AG20443 (cell line): ENCODE data around the gene PATE4.
"Not testable (repeated sequence)": the region's sequence is repeated elsewhere in the genome, so short reads cannot be mapped to it uniquely, and the experiment has no call there.

Experiments used
- DNase-seq: peaks from one replicate; pipeline ENCODE4 v3.0.0; 2012; ENCODE audit warnings: low spot score, mixed read lengths

PATE4 gene, protein sequence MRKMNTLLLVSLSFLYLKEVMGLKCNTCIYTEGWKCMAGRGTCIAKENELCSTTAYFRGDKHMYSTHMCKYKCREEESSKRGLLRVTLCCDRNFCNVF

GRCh38 chr11:125833016-125833415, at the start of gene PATE4:
TSS of gene PATE4 (plus strand) at chr11:125833316. CDS start at chr11:125833360, 44 bp downstream.
- DNase-seq, result no peak

DNA sequence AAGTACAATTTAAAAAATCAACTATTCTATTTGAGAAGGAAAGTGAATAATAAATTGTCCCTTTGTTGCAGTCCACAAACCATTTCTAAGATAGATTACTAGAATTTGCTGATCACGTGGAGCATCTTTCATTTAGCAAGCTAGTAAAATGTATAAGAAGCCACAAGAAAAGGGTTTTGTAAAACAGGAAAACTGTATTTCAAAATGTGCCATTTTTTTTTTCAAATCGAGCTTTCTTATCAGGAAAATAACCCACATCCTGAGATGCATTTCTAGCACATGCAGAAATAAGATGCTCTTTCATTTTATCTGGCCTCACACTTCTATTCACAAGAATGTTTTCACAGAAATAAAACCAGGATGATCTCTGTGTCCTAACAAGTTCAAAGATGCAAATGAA, 48.4 kb upstream of the PATE4 start:
- no peak for DNase-seq

DNA sequence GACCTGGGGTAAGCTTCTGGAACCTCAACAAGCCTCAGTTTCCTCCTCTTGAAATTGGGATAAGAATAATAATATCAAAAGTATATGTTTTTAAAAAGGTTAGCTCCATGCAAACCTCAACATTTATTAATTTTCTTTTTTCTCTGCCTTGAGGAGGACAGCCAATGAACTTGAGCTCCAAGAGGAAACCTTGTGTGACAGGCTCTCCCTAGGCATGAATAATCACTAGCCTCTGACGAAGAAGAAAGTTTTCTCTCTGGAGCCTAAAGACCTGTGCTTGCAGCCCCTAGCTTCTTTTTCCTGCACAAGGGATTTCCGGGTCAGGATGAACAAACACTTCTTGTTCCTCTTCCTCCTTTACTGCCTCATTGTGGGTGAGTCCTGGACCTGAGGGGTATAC, 45.3 kb upstream of the PATE4 start, which contains the start of gene PATE3:
Gene PATE3 (plus strand): TSS at position 301 of the 400 bp plus-strand sequence. CDS start 25 bp downstream, at position 326.
- DNase-seq, result no peak

DNA sequence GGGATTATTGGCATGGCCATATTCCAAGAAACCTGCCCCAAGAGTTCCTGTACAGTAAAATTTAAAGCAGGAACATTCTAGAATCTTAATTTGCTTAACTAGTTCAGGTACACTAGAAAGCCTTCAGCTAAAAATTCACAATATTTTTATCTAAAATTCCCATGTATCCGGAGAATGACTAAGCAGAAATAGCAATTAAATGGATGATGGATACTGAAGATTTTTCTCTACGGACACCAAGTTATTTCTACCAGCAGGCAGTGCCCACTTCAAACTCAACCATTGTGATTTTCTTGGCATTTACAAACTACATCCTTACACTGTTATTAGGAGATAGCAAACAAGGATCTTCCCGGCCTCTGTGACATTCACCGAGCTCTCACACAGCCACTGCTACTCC, 42.3 kb upstream of the PATE4 start:
- DNase-seq, result no peak

GRCh38 chr11:125797641-125798040, 35.5 kb upstream of the PATE4 start:
- DNase-seq, result no peak

GRCh38 chr11:125799808-125800207, 33.3 kb upstream of the PATE4 start:
- DNase-seq, result no peak

DNA sequence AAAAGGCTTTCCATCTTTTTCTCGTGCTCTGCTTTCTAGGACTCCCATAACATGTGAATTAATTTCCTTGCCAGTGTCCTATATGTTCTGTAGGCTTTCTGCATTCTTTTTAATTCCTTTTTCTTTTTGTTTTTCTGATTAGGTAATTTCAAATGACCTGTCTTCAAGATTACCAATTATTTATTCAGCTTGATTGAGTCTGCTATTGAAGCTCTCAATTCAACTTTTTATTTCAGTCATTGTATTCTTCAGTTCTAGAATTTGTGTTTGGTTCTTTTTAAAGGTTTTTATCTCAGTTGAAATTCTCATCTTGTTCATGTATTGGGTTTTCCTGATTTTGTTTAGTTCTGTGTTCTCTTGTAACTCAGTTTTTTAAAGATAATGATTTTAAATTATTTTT, 30.7 kb upstream of the PATE4 start:
- no peak for DNase-seq

GRCh38 chr11:125807909-125808308, 25.2 kb upstream of the PATE4 start:
- no peak for DNase-seq

DNA sequence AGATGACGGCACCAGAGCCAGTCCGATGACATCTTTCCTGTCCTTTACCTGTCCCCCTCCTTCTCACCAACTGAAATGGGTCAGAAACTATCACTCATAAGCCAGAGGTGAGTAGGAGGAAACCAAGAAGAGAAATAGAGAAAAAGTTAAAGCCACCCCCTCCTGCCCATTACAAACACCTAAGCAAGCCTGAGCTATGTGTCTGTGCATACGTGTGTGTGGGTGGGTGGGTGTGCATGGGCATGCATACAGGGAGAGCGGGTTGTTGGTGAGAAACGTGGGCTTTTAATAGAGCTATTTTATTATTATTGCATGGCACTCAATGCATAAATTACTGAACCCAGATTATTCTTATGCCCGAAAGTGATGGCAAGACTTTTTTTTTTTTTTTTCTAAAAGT, 2.6 kb downstream of the PATE4 start:
- DNase-seq, result no peak

DNA sequence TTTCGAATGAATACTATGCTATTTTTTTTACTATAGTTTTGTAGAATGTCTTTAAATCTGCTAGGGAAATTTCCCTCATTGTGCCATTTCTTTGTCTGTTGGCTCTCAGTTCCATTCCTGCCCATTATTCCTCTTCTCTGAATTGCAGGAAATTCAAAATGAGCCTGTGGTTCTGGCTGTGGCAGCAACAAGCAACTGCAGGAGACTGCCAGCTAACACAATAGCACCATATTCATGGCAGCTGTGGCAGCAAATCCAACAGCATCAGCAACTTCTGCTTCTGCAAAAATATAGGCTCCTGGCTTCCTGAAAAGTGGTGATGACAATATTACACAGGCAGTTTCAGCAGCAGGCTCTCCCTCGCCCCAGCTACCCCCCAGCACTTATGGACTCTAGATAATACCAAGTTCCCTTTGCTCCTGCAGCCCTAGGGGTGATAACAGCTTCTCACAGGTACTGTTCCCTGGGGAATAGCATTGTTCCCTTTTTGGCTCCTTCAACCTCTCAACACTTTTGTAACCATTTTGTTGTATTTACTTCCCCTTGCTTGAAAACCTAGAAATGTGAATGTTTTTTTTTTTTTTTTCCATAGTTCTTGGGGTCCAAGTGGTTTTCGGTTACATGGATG, 9.3 kb downstream of the PATE4 start:
- no peak for DNase-seq

- no peak for DNase-seq
Observed at GRCh38 chr11:125846188-125846587, 13.1 kb downstream of the PATE4 start.

GRCh38 chr11:125857670-125858069, 24.6 kb downstream of the PATE4 start:
- not testable (repeated sequence) for DNase-seq

DNA sequence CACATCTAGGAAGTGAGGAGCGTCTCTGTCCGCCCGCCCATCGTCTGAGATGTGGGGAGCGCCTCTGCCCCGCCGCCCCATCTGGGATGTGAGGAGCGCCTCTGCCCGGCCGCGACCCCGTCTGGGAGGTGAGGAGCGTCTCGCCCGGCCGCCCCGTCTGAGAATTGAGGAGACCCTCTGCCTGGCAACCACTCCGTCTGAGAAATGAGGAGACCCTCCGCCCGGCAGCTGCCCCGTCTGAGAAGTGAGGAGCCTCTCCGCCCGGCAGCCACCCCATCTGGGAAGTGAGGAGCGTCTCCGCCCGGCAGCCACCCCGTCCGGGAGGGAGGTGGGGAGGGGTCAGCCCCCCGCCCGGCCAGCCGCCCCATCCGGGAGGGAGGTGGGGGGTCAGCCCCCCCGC, 29.7 kb downstream of the PATE4 start:
- not testable (repeated sequence) for DNase-seq

GRCh38 chr11:125865354-125865753, 32.2 kb downstream of the PATE4 start:
- DNase-seq, result not testable (repeated sequence)

GRCh38 chr11:125869521-125869920, 36.4 kb downstream of the PATE4 start:
- no peak for DNase-seq

DNA sequence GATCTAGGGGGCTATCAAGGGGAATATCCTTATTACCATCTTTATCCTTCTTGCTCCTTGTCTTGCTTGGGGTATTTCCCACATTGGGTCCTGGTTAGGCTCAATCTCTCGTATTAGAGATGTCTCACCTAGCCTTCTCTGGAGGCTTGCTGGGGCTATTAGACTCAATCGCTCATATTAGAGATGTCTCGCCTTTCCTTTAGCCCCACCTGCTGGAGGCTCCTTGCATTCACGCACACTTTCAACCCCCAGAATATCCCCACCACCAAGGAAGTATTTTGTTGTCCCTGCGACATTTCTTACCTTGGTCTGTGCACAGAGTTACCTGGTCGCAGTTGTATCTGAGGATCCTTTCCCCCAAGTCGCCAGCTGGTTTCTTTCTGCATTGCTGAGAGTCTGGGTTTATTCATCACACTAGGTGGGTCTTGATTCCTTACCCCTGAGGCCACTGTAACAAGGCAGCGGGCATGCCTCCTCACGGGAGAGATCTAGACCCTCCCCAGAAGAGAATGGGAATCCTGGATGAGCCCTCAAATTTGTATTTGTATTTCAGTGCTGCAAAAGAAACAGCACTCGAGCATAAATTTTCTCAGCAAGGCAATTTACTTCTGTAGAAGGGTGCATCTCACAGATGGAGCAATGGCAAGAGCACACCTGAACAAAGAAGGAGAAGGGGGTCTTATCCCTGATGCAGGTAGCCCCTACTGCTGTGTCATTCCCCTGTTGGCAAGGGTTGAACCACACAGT, 38.4 kb downstream of the PATE4 start:
- peak; percentile 56 for DNase-seq

GRCh38 chr11:125872138-125872491, 39.0 kb downstream of the PATE4 start:
- no peak for DNase-seq

DNA sequence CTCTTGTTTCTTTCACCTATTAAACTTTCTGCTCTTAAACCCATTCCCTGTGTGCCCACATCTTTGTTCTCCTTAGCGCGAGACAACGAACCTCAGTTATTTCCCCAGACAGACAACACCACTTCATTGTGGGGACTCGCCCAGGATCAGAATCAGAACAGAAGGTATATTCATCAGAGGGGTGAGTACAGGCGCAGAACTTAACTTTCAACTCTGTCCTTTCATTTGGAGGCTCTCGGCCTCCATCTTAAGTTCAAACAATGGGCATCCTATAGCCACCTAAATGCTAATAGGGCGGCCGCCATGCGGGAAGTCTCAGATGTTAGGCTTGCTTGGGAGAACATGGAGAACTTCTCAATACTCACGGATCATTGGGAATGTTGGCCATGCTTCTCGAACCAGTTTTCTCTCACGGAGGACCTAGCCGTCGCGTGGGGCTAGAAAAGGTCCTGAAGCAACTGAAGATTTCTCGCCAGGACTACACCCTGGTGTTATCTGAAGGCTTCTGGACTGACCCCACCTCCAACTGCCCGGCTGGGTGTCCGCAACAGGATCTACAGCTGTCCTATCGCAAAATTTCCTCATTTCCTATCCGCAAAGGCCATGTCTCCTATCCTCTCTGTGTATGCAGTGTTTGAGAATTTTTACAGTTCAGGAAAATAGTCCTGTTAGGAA, 40.9 kb downstream of the PATE4 start:
- DNase-seq, result no peak

DNA sequence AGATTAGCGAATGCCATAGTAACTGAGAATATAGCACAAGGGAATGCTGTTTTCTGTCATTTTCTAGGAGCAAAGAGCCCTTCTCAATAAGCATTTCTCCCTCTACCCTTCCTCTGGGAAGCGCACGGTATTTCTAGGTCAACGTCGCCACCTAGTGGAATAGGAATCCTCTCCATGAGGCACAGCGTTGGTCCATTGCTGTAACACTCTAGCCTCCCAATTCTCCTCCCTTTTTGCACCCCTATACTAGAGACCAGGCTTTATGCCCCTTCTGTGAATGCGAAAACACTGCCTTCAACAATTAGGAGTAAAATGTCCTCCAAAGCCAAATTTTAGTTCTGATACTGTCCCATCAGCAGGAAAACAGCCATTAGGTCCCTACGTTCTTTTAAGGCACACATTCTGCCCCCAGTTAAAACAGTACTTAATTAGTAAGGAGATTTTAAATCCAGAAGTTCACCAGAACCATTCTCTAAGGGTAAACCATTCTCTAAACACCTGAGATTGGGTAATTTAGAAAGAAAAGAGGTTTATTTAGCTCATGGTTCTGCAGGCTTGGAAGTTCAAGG, 41.5 kb downstream of the PATE4 start:
- DNase-seq, result peak; percentile 71

- no peak for DNase-seq
Observed at GRCh38 chr11:125881291-125881690, 48.2 kb downstream of the PATE4 start.

GRCh38 chr11:125883375-125883774, 50.3 kb downstream of the PATE4 start:
- no peak for DNase-seq

- peak; percentile 56 for DNase-seq
Observed at GRCh38 chr11:125886997-125887372, 53.9 kb downstream of the PATE4 start.
